GM10248 (cell line): Measurements from ENCODE around the gene FOXQ1.

Experiments
- CTCF ChIA-PET: fragments of 300-600 bp; sonication (Branson Sonifier 250); formaldehyde crosslinking; extraction: SDS; loops from one replicate; lab custom pipeline; 2021; ENCODE audit warnings: antibody characterized with exemption; lab: Yijun Ruan, JAX
- POLR2A ChIA-PET: fragments of 350-650 bp; sonication (Branson Sonifier 250); formaldehyde crosslinking; extraction: SDS; loops from one replicate; lab custom pipeline; 2020; ENCODE audit warnings: antibody characterized with exemption; lab: Yijun Ruan, JAX
- DNase-seq: peaks from one replicate; pipeline ENCODE4 v3.0.0; 2012; ENCODE audit errors: extremely low spot score
- TF ChIP-seq, protein P1 (sequence below): IDR thresholded peaks from 2 replicates; pipeline ENCODE4 v1.5.1; 2012; ENCODE audit warnings: mild to moderate bottlenecking, low read depth; ENCODE audit errors: extremely low read depth, missing control alignments, control extremely low read depth

FOXQ1 gene

DNA sequence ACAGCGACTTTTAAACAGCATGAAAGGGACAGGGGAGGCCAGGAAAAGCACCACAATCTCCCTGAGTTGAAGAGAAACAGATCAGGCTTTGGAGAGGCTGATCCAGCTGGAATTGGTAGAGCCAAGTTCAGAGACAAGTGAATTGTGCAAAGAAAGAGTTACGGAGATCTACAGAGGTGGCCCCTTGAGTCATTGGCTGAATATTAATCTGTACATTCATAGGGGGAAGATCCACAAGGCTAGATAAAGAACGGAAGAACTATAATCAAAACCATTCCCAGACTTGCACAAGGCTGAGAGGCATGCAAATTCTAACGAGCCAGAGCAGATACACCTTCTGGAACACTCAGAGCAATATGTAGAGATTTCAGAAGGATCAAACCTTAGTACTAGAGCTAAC lies 14.2 kb upstream of the FOXQ1 start:
- CTCF ChIA-PET: no interaction called here
- POLR2A ChIA-PET: no interaction called here
- DNase-seq: no peak

DNA sequence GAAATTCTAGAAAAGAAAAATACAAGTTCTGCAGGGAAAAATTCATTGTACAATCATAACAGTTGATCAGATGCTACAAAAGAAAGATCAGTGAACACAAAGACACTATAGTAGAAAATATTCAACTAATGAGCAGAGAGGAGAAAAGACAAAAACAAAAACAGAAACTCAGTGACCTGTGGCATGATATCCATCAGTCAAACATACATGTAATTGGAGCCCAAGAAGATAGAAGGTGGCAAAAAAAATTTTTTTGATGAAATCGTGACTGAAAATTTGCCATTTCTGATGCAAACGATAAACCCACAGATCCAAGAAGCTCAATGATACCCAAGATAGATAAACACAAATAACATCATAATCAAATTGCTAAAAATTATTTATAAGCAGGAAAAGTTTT lies 13.1 kb upstream of the FOXQ1 start:
- ChIA-PET POLR2A (no interaction called here), CTCF (interaction anchor here (1.1 kb wide), 1 partner anchor 9 kb away, joined by 3 read pairs; no protein-coding TSS in a partner anchor)
- TF ChIP-seq, protein P1, sequence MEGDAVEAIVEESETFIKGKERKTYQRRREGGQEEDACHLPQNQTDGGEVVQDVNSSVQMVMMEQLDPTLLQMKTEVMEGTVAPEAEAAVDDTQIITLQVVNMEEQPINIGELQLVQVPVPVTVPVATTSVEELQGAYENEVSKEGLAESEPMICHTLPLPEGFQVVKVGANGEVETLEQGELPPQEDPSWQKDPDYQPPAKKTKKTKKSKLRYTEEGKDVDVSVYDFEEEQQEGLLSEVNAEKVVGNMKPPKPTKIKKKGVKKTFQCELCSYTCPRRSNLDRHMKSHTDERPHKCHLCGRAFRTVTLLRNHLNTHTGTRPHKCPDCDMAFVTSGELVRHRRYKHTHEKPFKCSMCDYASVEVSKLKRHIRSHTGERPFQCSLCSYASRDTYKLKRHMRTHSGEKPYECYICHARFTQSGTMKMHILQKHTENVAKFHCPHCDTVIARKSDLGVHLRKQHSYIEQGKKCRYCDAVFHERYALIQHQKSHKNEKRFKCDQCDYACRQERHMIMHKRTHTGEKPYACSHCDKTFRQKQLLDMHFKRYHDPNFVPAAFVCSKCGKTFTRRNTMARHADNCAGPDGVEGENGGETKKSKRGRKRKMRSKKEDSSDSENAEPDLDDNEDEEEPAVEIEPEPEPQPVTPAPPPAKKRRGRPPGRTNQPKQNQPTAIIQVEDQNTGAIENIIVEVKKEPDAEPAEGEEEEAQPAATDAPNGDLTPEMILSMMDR: no peak
- DNase-seq: no peak

More for the DNA sequence above, 14.2 kb upstream of the FOXQ1 start:
- TF ChIP-seq, protein P1: no peak

DNA sequence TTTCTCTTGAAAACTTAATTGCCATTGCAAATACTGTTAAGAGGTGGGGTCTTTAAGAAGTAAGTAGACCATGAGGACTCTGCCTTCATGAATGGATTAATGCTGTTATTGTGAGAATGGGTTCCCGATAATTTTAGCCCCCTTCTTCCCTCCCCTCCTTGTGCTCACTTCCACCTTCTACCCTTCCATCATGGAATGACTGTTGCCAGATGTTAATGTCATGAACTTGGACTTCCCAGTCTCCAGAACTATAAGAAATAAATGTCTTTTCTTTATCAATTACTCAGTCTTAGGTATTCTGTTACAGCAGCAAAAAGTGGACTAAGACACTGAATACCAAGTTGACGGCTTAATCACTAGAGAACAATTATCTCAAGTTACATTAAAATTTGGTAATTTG lies 5.8 kb upstream of the FOXQ1 start:
- CTCF ChIA-PET: no interaction called here
- TF ChIP-seq, protein P1: no peak
- POLR2A ChIA-PET: no interaction called here

DNA sequence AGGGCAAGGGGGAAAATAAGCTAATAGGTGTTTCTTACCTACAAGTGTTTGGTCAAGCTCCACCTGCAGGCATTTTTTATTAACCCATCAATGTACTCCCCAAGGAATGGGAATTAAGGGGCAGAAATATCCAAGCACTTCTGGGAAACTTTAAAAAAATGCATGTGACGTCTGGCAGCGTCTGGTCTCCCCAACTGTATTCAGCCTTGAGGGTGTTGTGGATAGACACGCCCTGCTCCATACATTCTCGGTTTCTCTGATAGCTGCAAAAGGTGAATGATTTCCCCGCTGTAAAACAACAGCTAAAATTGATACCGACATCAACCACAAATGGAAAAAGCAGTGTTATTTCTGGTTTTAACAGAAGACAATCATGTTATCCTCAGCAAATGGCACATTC lies 2.5 kb upstream of the FOXQ1 start:
- ChIA-PET CTCF (interaction anchor here (0.8 kb wide), 1 partner anchor 61 kb away, joined by 3 read pairs; no protein-coding TSS in a partner anchor), POLR2A (no interaction called here)
- TF ChIP-seq, protein P1: no peak
- DNase-seq: no peak

More for the DNA sequence above, 5.8 kb upstream of the FOXQ1 start:
- no peak for DNase-seq

DNA sequence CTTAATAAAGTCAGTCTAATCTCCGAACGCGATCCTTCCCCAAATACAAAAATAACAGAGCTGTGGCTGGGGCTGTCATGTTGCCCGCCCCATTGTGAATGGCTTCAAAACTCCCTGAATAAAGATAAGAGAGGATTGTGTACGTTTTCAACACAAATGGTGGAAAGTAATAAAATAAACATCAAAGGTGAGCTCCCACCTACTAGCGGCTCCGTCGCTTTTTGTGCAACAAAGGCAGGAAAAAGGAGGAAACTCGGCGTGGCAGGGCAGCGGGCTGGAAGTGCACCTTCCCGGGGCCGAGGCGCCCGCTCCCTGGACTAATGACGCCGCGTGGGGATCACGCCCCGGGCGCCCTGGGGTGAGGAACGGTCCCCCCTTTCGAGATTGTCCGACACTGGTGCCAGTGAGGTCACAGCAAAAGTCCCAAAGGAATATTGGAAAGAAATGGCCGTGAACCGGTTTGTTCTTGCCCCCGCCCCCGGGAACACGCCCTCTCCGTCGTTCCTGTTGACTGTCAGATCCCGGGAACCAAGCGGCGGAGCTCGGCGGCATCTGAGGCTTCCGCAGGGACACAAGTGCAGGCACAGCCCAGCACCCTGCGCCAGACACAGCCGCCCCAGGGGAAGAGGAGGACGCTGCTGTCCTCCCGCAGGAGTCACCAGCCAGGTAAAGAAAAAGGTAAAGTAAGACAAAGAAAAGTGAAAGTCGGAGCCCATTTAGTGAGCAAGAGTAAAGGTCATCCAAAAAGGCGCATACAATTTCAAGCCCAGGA lies 1.1 kb upstream of the FOXQ1 start:
- TF ChIP-seq, protein P1: no peak
- DNase-seq: no peak
- ChIA-PET CTCF (no interaction called here), POLR2A (no interaction called here)

DNA sequence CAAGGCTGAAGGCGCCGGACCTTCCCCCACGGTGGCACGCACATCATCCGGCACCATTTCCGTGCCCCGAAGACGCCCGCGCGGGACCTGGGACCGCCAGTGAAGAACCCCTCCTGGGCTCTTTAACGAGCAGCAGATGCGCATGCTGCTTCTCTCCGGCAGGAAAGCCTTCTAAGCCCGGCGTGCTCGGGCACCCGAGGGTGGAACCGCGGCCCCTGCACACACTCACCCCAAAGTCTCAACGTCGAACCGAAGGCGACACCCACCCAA lies 240 bp downstream of the FOXQ1 start:
- DNase-seq: no peak
- CTCF ChIA-PET: no interaction called here
- POLR2A ChIA-PET: no interaction called here
- TF ChIP-seq, protein P1: no peak
